SIG-M5 (cell line): Measurements from ENCODE around the gene KCTD19.
"Not testable (repeated sequence)": the region's sequence is repeated elsewhere in the genome, so short reads cannot be mapped to it uniquely, and the experiment has no call there.

ENCODE experiments used
- DNase-seq: peaks from one replicate; lab custom pipeline; 2025; lab: John Stamatoyannopoulos, UW

KCTD19 gene

DNA sequence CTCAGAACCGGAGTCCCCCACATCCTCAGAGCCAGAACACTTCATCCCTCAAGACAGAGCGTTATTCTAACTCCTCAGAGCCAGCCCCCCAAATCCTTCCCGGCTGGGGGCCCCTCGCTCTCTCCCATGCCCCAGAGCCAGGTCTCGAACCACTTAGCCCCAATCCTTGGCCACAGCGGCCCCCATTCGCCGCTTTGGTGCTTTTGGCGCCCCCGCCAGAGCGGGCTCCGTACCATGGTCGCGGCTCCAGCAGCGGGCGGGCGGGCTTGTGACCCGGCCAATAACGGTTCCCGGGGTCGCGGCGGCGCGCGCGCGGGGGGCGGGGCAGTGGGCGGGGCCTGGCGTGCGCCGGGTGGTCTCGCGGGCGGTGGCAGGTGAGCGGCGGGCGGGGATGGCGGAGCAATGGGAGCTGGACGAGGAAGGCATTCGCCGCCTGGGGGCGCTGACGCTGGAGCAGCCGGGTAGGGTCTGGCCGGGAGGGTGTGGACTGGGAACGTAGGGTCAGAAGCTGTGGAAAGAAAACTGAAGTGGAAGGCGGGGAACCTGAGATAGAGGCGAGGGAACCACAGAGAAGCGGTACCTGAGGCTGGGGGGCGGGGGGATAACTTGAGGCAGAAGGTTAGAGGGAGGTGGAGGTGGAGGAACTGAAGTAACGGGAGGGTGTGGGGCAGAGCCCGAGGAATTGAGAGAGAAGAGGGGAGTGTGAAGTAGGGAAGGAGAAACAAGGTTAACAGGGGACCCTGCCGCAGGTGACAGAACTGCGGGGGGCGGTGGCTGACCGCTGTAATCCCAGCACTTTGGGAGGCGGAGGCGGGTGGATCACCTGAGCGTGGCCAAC lies at the start of gene KCTD19, which contains the start of gene LRRC36:
Gene KCTD19, minus strand, starts transcription at position 270 of the 838 bp plus-strand sequence. Its CDS starts 34 bp downstream, at position 236.
Gene LRRC36, plus strand, starts transcription at position 344 of the 838 bp plus-strand sequence. Its CDS starts 48 bp downstream, at position 392.
- DNase-seq, result no peak

DNA sequence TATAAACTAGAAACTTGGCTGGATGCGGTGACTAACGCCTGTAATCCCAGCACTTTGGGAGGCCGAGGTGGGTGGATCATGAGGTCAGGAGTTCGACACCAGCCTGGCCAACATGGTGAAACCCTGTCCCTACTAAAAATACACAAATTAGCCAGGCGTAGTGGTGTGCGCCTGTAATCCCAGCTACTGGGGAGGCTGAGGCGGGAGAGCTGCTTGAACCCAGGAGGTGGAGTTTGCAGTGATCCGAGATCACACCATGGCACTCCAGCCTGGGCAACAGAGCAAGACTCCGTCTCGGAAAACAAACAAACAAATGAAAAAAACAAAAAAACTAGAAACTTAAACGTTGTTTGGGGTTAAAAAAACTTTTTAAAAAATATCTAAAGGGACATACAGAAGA lies 49.5 kb upstream of the KCTD19 start:
- not testable (repeated sequence) for DNase-seq

DNA sequence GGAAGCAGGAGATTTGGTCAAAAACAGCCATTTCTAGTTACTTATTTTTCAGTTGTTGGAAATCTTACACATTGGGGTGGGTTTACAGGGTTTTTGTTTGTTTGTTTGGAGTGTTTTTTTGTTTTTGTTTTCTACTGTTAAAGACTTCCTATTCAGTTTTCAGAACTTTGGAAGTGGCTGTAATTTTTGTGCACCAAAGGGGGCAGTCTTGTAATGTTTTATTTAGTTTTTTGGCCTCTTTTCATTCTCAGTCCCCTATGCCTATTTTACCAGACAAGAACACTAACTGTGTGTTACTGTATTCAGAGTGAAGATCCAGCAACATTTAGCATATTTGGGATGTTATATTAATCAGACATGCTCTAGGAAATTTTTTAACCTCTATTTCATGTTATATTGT lies 46.1 kb upstream of the KCTD19 start:
- DNase-seq, result no peak

GRCh38 chr16:67370661-67371060 lies 44.1 kb upstream of the KCTD19 start:
- no peak for DNase-seq

DNA sequence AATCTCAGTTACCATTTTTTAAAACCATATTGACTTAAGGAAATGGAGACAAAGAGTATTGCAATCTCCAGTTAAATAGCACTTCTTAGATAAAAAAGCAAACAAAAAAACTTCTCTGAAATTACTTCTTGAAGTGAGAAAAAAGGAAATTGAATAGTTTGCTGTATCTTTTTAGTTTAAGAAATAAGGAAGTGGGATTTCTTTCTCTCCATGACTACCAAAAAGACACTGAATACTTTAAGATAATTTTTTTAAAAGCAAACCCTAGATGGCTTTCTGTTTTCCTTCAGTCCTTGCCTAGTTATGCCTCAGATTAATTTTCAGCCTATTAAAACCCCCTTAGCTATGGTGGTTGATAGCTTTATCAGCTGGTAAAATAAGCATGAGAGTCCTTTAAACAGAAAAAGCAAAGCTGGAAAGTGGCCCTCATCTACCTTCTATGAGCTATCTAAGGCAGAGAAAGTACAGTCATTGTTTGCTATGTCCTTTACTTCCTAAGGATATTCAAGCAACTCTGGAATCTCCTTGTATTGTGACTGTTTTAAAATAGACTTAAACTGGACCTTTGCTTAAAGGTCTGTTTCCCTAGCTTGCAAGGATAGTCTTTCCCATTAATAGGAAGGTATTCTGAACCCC lies 38.2 kb upstream of the KCTD19 start:
- DNase-seq, result no peak

DNA sequence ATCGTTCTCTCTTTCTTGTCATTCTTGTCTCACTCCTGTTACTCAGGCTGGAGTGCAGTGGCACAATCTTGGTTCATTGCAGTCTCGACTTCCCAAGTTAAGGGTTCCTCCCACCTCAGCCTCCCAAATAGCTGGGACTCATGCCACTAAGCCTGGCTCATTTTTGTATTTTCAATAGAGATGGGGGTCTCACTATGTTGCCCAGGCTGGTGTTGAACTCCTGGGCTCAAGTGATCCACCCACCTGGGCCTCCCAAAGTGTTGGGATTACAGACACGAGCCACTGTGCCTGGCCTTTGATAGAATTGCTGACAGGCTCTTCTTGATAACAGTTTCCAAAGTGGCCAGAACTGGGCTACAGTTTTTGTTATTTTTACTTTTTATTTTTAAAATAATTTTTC lies 34.5 kb upstream of the KCTD19 start:
- DNase-seq, result no peak

GRCh38 chr16:67359540-67360269 lies 33.2 kb upstream of the KCTD19 start:
- DNase-seq, result not testable (repeated sequence)

GRCh38 chr16:67357561-67357960 lies 31.0 kb upstream of the KCTD19 start:
- DNase-seq, result no peak

DNA sequence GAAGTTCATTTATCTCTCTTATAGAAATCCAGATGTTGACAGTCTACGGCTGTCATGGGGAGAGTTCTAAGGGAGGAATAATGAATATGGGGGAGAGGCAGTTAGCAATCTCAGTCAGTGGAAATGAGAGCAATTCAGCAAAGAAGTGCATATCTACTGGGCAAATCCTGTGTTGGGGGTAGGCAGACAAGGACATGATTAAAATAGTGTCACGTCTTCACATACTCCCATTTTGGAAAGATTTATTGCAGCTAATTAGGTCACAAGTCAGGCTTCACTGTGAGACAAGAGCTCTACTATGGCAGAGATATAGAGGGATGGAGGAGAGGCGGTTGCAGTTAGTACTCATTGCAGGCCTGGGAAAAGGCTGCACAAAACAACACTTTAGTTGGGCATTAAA lies 29.9 kb upstream of the KCTD19 start:
- no peak for DNase-seq

GRCh38 chr16:67352463-67352862 lies 25.9 kb upstream of the KCTD19 start:
- DNase-seq, result not testable (repeated sequence)

DNA sequence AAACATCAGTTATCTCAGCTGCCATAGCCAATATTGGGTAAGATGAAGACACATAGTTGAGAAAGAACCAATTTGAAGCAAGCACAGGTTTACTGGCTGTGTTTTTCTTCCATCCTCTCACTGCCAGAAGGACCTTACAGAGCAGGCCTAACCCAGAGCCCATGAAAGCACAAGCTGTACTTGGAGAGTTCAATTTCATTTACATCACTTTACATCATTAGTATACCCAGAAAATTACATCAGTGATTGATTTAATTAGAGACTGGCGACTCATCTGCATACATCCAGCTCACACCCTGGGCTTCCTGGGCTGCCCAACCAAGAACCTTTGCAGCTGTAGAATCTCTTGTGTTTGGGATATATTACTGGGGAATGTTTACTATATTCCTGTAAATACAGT lies 23.8 kb upstream of the KCTD19 start:
- DNase-seq, result no peak

DNA sequence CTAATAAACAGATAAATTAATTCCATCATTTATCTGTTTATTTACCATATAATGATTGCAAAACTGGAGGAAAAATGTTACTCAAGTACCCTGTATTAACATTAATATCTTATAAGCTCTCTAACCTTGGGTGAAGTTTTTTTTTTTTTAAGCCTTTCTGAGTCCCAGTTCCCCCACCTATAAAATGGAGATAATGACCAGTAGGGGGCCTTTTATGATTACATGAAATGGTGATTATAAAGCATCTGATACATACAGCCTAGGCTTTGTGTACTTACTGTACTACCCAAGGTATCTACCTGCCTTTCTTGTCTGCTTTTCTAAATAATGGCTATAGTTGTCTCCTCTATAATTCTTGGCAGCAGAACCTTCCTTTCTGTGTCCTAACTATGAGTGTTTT lies 22.6 kb upstream of the KCTD19 start:
- no peak for DNase-seq

- DNase-seq, result no peak
Observed at GRCh38 chr16:67346341-67346740, 19.8 kb upstream of the KCTD19 start.

- no peak for DNase-seq
Observed at GRCh38 chr16:67345401-67345800, 18.9 kb upstream of the KCTD19 start.

- DNase-seq, result no peak
Observed at GRCh38 chr16:67342616-67343015, 16.1 kb upstream of the KCTD19 start.

DNA sequence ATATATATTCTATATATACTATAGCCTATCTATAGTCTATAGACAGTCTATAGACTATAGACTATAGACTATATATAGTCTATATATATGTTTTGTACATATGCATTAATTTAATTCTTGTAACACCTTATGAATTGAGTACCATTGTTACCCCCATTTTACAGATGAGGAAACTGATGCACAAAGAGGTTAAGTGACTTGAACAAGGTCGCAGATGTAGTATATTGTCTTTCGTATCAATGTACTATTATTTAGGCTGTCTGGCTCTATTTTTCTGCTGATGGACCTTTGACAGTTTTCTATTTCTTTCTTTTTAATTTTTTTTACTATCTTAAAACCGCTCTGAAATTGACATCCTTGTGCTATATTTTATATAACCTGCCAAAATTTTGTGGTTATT lies 14.7 kb upstream of the KCTD19 start:
- DNase-seq, result no peak

GRCh38 chr16:67339453-67339852 lies 12.9 kb upstream of the KCTD19 start:
- DNase-seq, result no peak

GRCh38 chr16:67336648-67337047 lies 10.1 kb upstream of the KCTD19 start:
- DNase-seq, result no peak

DNA sequence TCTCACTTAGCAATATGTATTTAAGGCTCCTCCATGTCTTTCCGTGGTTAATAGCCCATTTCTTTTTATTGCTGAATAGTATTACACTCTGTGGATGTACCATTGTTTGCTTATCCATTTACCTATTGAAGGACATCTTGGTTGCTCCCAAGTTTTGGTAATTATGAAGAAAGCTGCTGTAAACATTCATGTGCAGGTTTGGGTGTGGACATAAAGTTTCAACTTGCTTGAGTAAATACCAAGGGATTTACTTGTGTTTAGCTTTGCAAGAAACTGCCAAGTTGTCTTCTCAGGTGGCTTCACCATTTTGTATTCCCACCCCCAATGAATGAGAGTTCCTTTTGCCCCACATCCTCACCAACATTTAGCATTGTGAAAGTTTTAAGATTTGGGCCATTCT lies 9.6 kb upstream of the KCTD19 start:
- no peak for DNase-seq

DNA sequence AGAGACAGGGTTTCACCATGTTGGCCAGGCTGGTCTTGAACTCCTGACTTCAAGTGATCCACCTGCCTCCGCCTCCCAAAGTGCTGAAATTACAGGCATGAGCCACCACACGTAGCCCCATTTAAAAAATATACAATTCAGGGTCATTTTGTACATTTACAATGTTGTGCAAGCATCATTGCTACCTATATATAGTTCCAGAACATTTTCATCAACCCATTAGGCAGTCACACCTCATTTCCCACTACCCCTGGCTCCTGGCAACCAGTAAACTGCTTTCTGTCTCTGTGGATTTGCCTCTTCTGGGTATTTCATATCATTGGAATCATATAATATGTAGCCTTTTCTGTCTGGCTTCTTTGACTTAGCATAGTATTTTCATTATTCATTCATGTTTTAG lies 6.8 kb upstream of the KCTD19 start:
- no peak for DNase-seq

GRCh38 chr16:67329901-67330300 lies 3.4 kb upstream of the KCTD19 start:
- DNase-seq, result no peak

DNA sequence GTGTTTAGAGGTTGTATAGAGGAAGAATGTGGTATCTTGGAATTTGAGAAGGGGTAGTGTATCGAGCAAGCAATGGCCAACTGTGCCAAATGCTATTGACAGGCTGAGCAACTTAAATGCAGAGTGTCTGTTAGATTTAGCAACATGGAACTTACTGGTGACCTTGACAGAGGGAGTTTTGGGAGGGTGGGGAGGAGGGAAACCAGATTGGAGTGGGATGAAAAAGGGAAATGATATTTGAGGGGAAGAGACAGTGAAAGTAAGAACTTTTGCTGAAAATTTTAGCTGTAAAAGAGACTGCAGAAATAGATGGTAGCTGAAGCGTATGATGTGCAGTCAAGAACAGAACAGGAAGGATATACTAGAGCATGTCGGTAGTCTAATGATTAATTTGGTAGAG lies 1.2 kb upstream of the KCTD19 start:
- no peak for DNase-seq

DNA sequence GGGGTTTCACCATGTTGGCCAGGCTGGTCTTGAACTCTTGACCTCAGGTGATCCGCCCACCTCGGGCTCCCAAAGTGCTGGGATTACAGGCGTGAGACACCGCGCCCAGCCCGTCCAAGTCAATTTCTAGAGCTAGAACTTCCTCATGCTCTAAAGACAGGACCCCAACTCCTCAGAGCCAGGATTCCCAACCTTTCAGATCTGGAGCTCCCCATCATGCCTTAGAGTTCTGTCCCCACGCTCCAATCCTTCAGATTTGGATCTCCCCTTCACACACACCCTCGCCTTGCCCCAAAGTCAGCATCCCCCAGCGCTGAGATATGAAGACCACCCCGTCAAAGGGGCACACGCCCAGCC lies 448 bp downstream of the KCTD19 start:
- DNase-seq, result no peak
